Adipose tissue (tissue), 3 donors: ENCODE measurements around the gene KLHL3. TPM values are rescaled to one million over a fixed set of nuclear protein-coding genes. Genes with fewer than 3 reads are reported as not detected.

Experiments used
- H3K27ac ChIP-seq: one replicate; pipeline ENCODE4 v1.5.1; 2013; ENCODE audit warnings: low read depth, low read length
- WGBS, 3 donors: extraction: QIAGEN DNeasy Blood & Tissue Kit; methylation state at CpG; one replicate each; pipeline ENCODE4 v1.1.7; 2013; 5-methylcytosine and 5-hydroxymethylcytosine counted together
- polyA plus RNA-seq, 3 donors: library from polyadenylated mRNA; stranded (reverse); fragments of 200-250 nt; gene quantifications; one replicate each; pipeline ENCODE4 v1.2.3, GENCODE V29; 2013
- donor health status: healthy with polysubstance abuse.
- donor health status: Bipolar disorder and iron deficiency.
- donor health status: healthy.

Gene KLHL3
- polyA plus RNA-seq, 3 donors, result 0.90 to 3.3 (median 1.7) TPM

DNA sequence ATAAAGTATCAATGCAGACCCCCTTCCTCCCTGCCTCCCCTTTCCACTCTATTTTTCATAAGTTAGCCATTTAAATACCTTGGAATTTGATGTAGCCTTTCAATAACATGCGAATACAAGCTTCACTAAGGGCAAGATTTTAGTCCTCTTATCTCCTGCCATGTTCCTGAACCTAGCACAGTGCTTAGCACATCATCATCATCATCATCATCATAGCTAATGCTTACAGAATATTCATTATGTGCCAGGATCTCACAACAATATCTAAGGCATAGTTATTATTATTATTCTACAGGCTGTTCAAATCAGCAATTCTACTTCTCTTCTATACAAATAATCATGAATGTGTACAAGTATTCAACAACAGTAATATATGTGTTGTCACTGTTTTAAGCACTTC lies 20.4 kb downstream of the KLHL3 start:
- 94 to 100% (median 96%) methylated on average over 1 of the region's 1 CpG for WGBS, 3 donors
- no peak overlapping the region for H3K27ac ChIP-seq

DNA sequence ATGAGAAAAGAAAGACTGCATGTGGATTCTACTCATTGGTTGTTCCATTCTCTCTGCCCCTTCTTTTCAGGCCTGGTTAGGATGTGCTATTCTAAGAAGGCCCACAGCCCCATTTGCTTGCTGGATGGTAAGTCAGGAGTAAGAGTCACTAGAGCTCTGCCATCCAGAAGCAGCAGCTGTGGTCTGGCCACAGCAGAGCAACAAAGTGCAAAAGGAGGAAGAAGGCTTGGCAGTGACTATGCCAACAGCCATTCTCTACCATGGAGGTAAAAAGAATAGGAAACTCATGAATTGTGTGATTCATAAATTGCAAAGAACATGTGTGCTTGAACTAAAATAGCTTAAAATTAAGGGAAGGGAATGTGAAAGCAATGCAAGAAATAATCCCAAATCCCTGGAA lies 20.9 kb downstream of the KLHL3 start:
- H3K27ac ChIP-seq, result no peak overlapping the region

DNA sequence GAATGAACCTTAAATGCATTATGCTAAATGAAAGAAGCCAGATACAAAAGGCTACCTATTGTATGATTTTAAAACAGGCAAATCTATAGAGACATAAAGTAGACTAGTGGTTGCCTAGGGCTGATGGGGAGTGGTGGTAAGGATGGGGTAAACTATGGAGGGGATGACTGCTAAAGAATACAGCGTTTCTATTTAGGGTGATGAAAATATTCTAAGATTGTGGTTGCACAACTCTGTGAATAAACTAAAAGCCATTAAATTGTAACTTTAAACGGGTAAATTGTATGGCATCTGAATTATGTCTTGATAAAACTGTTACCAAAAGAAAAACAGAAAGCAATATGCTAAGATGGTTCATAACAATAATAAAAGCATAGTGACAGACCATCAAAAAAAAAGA lies 21.4 kb downstream of the KLHL3 start:
- WGBS, 3 donors, result 91 to 92% (median 91%) methylated on average over 2 of the region's 2 CpGs
- no peak overlapping the region for H3K27ac ChIP-seq

DNA sequence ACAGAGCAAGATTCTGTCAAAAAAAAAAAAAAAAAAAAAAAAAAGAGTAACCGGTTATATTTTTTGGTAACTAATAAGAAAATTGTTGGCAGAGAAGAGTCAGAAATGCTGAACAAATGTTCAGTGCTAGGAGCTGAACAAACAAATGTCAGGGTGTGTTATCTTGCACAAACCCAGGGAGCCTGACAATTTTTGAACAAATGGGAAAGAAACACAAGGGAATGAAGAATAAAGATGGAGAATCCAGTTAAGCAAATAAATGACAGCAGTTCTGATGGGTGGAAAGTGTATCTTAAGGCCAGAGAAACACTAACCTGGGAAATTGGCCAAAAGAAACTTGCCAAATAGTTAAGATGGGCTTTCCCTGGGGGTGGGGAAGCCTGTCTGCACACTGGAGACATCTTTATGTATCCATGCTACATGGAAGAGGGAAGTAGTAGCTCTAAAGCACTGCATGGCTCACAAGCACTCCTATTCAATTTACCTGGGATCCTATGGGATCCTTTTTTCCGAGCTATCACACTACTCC lies 23.7 kb downstream of the KLHL3 start:
- WGBS, 3 donors, result 78 to 92% (median 84%) methylated on average over 2 of the region's 2 CpGs
- no peak overlapping the region for H3K27ac ChIP-seq

DNA sequence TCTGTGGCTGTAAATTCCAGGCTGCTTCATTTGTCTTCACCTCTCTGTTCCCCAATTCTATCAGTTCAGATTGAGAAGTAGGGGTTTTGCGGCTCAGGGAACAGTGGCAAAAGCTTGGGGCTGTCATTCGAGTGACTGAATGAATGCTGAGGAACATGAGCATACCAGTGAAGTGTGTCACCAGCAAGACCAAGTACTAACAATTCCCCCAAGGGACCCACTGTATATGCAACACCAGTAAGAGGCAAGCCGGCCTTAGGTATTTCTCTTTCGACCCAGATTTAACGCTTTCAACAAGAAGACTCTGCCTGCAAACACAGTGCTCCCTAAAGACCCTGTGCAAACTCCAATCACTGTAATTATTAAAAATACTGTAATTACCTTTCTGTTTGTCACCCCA lies 25.8 kb downstream of the KLHL3 start:
- no peak overlapping the region for H3K27ac ChIP-seq
- 87 to 92% (median 91%) methylated on average over 5 of the region's 5 CpGs for WGBS, 3 donors

DNA sequence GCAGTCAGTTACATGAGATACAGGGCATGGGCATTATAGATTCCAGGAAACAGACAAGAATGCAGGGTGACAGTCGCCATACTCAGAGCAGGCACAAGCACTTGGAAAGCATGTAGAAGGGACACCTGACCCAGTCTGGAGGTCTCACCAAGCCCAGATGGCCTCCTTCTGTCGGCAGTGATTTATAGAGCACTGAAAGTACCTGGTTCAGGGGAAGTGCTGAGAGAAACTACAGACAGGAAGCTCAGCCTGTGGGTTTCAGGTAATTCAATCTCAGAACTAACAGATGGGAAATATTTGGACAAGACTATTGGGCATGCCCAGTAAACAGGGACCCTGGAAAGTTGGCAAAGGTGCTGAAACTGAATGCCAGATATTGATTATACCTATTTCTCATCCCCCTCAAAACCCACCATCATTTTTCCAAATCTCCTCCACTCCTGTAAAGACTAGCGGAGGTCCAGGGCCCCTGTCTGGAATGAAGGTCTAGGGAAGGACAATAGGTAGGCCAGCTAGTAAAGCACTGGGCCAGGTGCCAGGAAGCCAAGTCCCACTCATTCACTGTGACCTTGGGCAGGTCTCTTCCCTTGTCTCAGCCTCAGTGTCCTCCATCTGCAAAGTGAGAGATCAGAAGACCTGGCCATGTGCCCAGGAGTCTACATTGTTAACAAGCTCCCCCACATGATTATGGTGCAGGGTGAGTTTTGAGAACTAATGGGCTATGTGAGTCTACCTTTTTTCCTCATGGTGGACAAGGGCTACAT lies 26.9 kb downstream of the KLHL3 start:
- WGBS, 3 donors, result 81 to 98% (median 94%) methylated on average over 3 of the region's 3 CpGs
- H3K27ac ChIP-seq, result no peak overlapping the region

DNA sequence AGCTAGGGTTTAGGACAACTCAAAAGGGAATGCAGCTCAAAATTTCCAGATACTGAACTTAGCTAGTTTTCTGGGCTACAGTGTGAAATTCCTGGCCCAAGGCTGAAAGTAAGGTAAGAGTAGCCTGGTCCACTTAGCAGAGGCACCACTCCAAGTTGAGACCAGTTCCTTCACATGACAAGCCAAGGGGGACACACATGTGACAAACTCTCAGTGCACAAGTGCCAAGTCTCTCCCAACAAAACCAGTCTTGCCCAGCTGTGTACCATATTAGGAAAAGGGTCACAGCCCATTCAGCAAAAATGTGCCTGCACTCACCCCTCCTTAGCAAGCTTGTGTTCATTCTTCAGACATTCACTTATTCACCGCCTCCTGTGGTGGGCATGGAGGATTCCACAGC lies 27.8 kb downstream of the KLHL3 start:
- 95 to 98% (median 97%) methylated on average over 1 of the region's 1 CpG for WGBS, 3 donors
- H3K27ac ChIP-seq, result no peak overlapping the region

DNA sequence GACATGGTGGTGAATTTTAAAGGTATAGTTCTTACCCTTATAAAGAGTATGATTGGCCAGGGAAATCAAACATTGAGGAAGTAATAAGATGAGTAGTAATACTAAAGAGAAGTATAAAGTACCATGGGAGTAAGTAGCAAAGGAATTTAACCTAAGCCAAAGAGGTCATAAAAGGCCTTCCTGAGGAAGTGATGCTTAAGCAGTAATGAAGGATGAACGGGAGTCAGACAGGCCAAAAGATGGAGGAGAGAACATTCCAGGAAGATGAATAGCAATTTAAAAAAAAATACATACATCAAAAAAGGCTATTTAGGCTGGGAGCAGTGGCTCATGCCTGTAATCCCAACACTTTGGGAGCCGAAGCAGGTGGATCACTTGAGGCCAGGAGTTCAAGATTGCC lies 29.0 kb downstream of the KLHL3 start:
- WGBS, 3 donors, result 63 to 91% (median 73%) methylated on average over 2 of the region's 2 CpGs
- no peak overlapping the region for H3K27ac ChIP-seq

DNA sequence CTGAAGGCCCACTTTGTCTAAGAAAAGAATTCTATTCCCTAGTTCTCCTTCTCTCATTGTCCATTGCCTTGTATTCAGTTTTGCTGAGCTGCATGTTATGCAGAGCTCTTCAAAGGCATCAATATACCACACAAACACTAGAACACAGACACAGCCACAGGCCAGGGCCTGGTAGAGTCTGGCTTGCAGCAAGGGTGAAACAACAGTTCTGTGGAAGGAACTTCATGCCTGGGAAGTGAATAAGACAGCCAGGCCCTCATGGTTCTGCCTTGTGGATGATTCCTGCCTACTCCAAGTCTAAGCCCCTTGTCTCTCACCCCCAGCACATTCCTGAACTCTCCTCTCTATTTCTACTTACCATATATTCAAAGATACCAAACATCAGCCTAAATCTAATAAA lies 30.8 kb downstream of the KLHL3 start:
- H3K27ac ChIP-seq, result no peak overlapping the region

DNA sequence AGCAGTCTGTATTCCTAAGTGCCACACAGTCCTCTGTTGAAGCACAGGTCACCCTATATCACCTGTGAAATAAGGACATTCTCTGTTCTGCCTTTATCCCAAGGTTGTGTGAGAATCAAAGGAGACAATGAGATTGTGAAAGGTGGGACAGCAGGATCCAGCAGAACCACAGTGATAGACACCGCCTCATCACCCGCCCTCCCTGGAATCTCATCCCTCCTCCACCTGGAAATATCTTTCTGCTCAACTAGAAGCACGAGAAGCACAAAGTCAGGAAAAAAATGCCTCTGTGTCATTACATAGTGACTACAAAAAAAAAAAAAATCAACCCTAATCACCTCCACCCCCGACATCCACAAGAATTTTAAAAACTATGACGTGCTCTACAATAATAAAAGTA lies 32.3 kb downstream of the KLHL3 start:
- WGBS, 3 donors, result 90 to 96% (median 95%) methylated on average over 5 of the region's 5 CpGs
- no peak overlapping the region for H3K27ac ChIP-seq

DNA sequence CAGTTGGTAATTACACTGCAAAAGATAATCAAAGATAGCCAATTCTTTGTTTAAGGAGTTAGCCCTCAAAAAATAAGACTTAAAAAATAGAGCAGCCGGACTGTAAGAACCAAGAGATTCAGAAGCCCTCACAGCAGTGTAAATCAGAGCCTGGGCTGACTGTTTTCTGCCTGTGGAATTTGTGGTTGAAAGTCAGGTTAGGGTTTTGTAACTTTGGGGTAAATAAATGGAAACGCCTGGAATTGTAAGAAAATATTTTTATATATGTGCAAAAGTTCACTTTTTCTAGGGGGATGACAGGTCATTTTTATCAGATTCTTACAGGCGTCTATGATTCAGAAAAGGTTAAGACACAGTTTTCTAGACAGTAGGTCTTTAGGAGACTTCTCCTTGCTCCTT lies 35.6 kb downstream of the KLHL3 start:
- 68 to 88% (median 72%) methylated on average over 3 of the region's 3 CpGs for WGBS, 3 donors
- H3K27ac ChIP-seq, result no peak overlapping the region

DNA sequence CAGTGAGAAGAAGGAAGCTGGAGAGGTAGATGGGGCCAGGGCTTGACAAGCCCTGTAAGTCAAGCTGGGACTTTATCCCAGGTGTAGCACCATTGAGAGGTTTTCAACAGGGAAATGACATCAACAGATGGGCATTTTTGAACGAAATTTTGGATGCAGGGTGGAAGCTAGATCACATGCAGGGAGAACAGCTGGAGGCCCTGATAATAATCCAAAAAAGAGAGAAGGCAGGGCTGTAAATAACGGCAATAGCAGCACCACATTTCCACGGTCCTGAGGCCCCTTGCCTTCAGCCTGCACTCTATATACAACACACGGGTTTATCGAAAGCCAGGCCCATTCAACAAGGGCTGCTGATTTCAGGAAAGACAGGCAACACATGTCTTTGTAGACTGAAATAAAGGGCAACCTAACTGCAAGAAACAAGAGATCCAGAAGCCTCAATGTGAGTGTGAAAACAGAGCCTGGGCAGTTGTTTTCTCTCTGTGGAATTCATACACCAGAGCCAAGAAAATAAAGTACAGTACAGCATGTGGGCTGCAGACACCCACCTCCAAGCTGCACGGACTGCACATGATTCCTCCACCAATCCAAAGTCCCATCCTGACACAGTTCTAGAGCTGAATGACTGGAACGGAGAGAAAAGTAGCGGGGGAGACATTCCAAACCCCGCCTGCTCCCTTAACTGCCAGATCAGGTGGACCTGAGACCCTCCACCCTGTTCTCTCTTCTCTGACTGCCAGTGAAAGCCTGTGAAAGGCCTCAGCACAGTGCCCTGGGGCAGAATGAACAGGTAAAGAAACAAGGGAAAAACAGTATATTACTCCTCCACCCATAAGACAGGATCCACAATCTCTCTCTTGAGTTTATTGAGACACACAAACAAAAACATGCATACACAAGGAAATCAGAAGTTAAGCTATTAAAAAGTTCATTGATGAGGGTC lies 36.3 kb downstream of the KLHL3 start:
- H3K27ac ChIP-seq, result no peak overlapping the region
- WGBS, 3 donors, result 41 to 66% (median 49%) methylated on average over 9 of the region's 9 CpGs

DNA sequence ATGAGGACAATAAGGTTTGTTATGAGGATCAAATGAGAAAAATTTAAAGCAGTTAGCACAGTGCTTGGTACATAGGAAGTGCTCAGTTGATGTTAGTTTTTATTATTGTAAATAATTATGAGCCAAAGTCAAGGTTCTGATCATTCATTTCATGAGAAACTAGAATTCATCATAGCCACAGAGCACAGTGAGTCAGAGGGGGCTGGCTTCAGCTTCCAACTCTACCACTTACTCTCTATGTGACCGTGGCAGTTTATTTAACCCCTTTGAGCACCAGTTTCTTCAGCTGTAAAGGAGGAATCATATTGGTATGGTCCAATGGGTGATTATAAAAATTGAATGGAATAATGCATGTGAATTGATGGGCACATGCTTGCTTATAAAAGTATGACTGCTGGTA lies 39.4 kb downstream of the KLHL3 start:
- WGBS, 3 donors, result 19 to 33% (median 22%) methylated on average over 1 of the region's 1 CpG

DNA sequence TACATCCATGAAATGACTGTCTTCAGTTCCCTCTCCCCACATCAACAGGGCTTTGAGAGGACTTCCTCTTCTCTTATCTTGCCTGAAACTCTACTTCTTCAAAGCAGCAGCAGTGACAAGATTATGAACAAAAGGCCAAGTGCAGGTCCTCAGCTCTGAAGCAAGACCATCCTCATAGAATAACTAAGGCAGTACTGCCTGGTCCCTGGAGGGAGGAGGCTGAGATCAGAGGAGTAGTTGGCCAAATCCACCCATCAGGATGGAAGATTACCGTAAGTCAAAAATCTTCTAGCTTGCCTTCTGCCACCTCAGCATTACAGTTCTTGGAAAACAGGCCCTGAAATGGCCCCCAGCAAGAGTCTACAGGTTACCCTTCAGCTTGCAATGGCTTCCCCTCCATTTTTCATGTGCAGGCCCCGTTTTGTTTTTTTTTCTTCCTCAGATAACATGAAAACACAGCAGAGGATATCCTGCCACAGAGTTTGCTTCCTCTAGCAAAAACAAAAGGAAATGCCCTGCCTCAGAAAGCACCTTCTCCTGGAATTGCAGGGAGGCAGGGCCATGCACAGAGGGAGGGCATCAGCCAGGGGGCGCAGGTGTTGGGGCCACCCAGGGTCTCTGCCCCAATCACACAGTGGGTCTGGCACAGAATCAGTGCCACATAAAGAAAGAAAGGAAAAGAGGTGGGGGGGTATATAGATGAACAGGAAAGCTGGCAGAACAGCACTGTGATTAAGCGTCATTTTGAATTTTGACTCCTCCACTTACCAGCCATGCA lies 40.0 kb downstream of the KLHL3 start:
- no peak overlapping the region for H3K27ac ChIP-seq
- WGBS, 3 donors, result 42 to 81% (median 44%) methylated on average over 4 of the region's 4 CpGs

More for the DNA sequence above, 39.4 kb downstream of the KLHL3 start:
- H3K27ac ChIP-seq, result no peak overlapping the region

DNA sequence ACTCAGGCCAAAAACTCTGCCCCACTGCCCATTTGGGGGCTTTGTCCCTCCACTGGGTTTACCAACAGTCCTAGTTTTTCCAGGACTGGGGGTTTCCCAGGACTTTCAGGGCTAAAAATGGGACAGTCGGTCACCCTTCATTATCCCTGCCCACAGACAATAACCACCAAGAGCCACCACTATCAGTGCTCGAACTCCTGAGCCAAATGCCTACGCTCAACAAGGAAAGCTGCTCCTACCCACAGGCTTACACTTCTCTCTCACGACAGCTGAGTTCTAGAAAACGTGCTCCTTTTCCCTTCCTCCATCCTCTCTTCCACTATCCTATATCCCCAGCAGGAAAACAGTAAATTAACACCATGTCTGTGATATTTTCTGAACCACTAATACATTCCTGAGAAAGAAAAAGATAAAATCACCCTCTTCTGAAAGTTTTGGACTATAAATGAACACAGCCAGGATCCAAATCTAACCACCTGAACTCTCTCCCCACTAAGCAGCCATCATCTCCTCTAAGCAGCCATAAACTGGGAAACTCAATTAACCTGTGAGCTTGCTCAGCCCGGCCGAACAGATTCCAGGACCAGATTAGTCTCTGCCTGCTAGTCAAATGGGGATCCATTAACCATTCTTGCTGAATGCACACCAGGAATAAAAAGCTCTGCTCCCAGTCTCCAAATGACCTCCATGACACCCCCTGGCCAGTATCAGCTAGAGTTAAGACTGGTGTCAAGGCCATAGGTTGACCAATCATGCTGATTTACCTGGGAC lies 41.8 kb downstream of the KLHL3 start:
- whole genome bisulfite sequencing, 3 donors, result 89 to 93% (median 90%) methylated on average over 7 of the region's 7 CpGs
- H3K27ac ChIP-seq, result no peak overlapping the region

DNA sequence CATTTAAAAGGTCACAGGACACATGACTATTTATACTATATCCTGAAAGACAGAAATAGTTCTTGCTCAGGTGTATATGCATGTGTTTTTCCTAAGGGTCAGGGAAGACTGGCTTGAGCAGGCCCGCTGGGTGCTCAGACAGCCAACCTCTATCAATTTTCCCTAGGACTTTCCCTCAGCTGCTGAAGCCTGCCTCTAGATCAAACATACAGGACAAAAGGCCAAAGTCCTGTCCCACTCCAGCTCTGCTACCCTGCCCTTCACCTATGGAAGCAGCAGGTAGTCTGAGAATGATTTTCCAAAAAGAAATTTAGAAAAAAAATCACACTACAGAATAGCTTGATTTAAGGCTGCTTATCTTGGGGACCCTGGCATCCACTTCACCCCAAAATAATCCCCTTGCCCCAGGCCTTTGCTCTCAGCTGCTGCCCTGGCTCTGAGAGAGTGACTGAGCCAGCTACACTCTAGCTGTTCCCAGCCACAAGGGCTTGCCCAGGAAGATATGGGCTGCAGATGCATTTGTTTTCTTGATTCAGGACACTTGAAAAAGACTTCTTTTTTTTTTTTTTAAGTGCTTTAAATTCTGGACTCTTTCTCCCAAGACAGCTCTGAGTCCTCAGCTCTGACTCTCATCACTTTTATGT lies 42.5 kb downstream of the KLHL3 start:
- H3K27ac ChIP-seq, result no peak overlapping the region
- WGBS, 3 donors, result 41 to 92% (median 83%) methylated on average over 1 of the region's 1 CpG

DNA sequence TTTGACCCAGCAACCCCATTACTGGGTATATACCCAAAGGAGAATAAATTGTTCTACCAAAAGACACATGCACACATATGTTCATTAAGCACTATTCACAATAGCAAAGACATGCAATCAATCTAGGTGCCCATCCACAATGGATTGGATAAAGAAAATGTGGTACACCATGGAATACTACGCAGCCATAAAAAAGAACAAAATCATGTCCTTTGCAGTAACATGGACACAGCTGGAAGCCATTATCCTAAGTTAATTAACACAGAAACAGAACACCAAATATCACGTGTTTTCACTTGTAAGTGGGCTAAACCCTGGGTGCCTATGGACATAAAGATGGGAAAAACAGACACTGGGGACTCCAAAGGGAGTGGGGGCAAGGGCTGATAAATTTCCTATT lies 46.6 kb downstream of the KLHL3 start:
- 95 to 99% (median 95%) methylated on average over 2 of the region's 2 CpGs for WGBS, 3 donors

More for the DNA sequence above, 46.6 kb downstream of the KLHL3 start:
- H3K27ac ChIP-seq, result no peak overlapping the region
